GM18519 (cell line): ENCODE data around the gene NCKIPSD.

Source experiments
- ATAC-seq: cut with Tn5 transposase; IDR thresholded peaks from one replicate; pipeline ENCODE4 v1.9.1; 2021; ENCODE audit warnings: mild to moderate bottlenecking, moderate library complexity; ENCODE audit not compliant: unreplicated experiment, low FRiP score

NCKIPSD gene

GRCh38 chr3:48697952-48698351, 12.2 kb upstream of the NCKIPSD start:
- ATAC-seq = no peak

- no peak for ATAC-seq
These were observed 10.9 kb upstream of the NCKIPSD start for GRCh38 chr3:48696601-48697000.

GRCh38 chr3:48696156-48696555, 10.4 kb upstream of the NCKIPSD start:
- no peak for ATAC-seq

GRCh38 chr3:48695393-48695753, 9.7 kb upstream of the NCKIPSD start:
- no peak for ATAC-seq

- no peak for ATAC-seq
These were observed 9.1 kb upstream of the NCKIPSD start for GRCh38 chr3:48694610-48695392.

- no peak for ATAC-seq
These were observed 8.1 kb upstream of the NCKIPSD start for GRCh38 chr3:48693826-48694225.

GRCh38 chr3:48692551-48692950, 6.8 kb upstream of the NCKIPSD start:
- no peak for ATAC-seq

- no peak for ATAC-seq
These were observed 5.2 kb upstream of the NCKIPSD start for GRCh38 chr3:48690846-48691458.

GRCh38 chr3:48689384-48689783, 3.7 kb upstream of the NCKIPSD start:
- ATAC-seq = no peak

GRCh38 chr3:48688737-48689075, 3.0 kb upstream of the NCKIPSD start:
- ATAC-seq = no peak

- ATAC-seq = no peak
These were observed 2.5 kb upstream of the NCKIPSD start for GRCh38 chr3:48688032-48688736.

GRCh38 chr3:48687220-48687678, 1.5 kb upstream of the NCKIPSD start:
- no peak for ATAC-seq

GRCh38 chr3:48686538-48687219, 964 bp upstream of the NCKIPSD start:
- ATAC-seq = no peak

- ATAC-seq = no peak
These were observed 467 bp downstream of the NCKIPSD start for GRCh38 chr3:48685293-48685602.

- no peak for ATAC-seq
These were observed 1.1 kb downstream of the NCKIPSD start for GRCh38 chr3:48684480-48685143.

- ATAC-seq = no peak
These were observed 1.7 kb downstream of the NCKIPSD start for GRCh38 chr3:48684054-48684349.

- no peak for ATAC-seq
These were observed 2.9 kb downstream of the NCKIPSD start for GRCh38 chr3:48682786-48683185.

GRCh38 chr3:48681974-48682610, 3.6 kb downstream of the NCKIPSD start:
- no peak for ATAC-seq

- ATAC-seq = no peak
These were observed 4.2 kb downstream of the NCKIPSD start for GRCh38 chr3:48681541-48681880.

- no peak for ATAC-seq
These were observed 4.7 kb downstream of the NCKIPSD start for GRCh38 chr3:48680811-48681540.
